Measurements from ENCODE around the gene USP21. TPM values are rescaled to one million over a fixed set of nuclear protein-coding genes. Genes with fewer than 3 reads are reported as not detected.

Gene USP21
- total and polyA plus RNA-seq, 2 of the 13 experiments (the other 11 are each of a cell fraction or from before 2014, with no cell fraction given) = 10.1 to 33.1 TPM

GRCh38 chr1:161200992-161201835, 41.9 kb downstream of the USP21 start (continued):
- no peak for TF ChIP-seq CERS6 (CRISPR knock-in tag; IDR thresholded peaks at IDR 0.05)
- peak; percentile 27; the same call in 1 of the 2 replicates for TF ChIP-seq HOXA3 (CRISPR knock-in tag; IDR thresholded peaks at IDR 0.05)
- TF ChIP-seq ZBTB8A (CRISPR knock-in tag; IDR thresholded peaks at IDR 0.05; ENCODE audit: borderline replicate concordance, low read depth) = no peak
- no peak for TF ChIP-seq U2AF1 (optimal IDR thresholded peaks at IDR 0.05; ENCODE audit: low read depth, low read length)
- no peak for TF ChIP-seq SOX13 (IDR thresholded peaks at IDR 0.05)
- peak in 1 of 2 experiments; percentile 39; a peak in 1 of 4 replicates for TF ChIP-seq SOX13 (CRISPR knock-in tag; conservative IDR thresholded peaks at IDR 0.05 in 1 of 2, IDR thresholded peaks at IDR 0.05 in 1 of 2)
- TF ChIP-seq AKAP8 (CRISPR knock-in tag; IDR thresholded peaks at IDR 0.05) = 0 out of 2 replicates have a peak, but pooled peaks have one; percentile 31
- 0 out of 2 replicates have a peak, but pooled peaks have one; percentile 49 for TF ChIP-seq SALL2 (CRISPR knock-in tag; IDR thresholded peaks at IDR 0.05)
- no peak for TF ChIP-seq ZNF614 (CRISPR knock-in tag; IDR thresholded peaks at IDR 0.05; ENCODE audit: borderline replicate concordance)
- TF ChIP-seq ZNF142 (CRISPR knock-in tag; IDR thresholded peaks at IDR 0.05) = 0 out of 2 replicates have a peak, but pooled peaks have one; percentile 27
- no peak for TF ChIP-seq SRF (IDR thresholded peaks at IDR 0.05; ENCODE audit: low read depth, low read length)
- TF ChIP-seq GTF3A (CRISPR knock-in tag; conservative IDR thresholded peaks at IDR 0.05) = no peak
- no peak for TF ChIP-seq ZNF280B (CRISPR knock-in tag; IDR thresholded peaks at IDR 0.05; ENCODE audit: borderline replicate concordance)
- TF ChIP-seq TGIF2 (CRISPR knock-in tag; IDR thresholded peaks at IDR 0.05) = no peak
- TF ChIP-seq ZBTB38 (CRISPR knock-in tag; IDR thresholded peaks at IDR 0.05) = peak; percentile 79; the same call in 1 of the 2 replicates
- TF ChIP-seq DMTF1 (CRISPR knock-in tag; IDR thresholded peaks at IDR 0.05) = no peak
- peak; percentile 76; the same call in 1 of the 2 replicates for TF ChIP-seq BRD4 (CRISPR knock-in tag; IDR thresholded peaks at IDR 0.05)
- TF ChIP-seq NPAS2 (CRISPR knock-in tag; IDR thresholded peaks at IDR 0.05; ENCODE audit: borderline replicate concordance) = no peak
